WI38 (cell line): ENCODE measurements around the gene MYBBP1A.

ENCODE experiments used
- H3K4me3 ChIP-seq: 2 replicates; pipeline ENCODE4 v1.5.1; 2011; ENCODE audit warnings: low read depth, mild to moderate bottlenecking, control low read depth, low read length
- CTCF ChIP-seq: IDR thresholded peaks from 2 replicates; pipeline ENCODE4 v1.5.1; 2012; ENCODE audit warnings: low read depth, mild to moderate bottlenecking, control low read depth, low read length

The MYBBP1A gene

GRCh38 chr17:4542003-4542725, 13.0 kb downstream of the MYBBP1A start:
- TF ChIP-seq CTCF: no peak
- no peak overlapping the region for H3K4me3 ChIP-seq

DNA sequence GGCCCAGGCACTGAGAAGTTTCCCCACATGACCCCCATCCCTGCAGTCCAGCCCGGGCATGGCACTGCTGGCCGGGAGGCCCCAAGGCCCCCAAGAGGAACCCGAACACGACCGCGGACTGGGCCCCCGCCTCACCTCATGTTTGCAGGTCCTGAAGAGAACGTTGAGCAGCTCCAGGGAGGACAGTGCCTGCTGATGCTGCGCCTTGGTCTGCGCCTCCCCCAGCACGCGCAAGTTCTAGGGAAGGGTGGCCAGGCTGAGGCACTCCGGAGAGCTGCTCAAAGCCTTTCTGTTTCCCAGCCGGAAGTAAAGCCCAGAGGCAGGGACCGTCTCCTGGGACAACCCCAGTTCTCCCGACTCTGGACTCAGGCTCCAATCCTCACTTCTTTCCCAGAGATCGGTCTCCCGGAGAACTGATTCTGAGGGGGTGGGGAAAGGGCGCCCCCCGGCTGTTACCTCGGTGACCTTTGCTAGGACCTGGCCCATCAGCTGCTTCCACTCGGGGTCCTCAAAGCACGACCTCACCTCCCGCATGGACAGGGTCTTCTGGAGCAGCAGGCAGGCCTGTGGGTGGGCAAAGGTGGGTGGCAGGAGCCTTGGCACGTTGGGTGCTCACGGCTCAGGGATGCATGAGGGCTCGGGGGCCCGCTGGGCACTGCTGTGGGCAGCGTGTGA, 13.7 kb downstream of the MYBBP1A start:
- TF ChIP-seq CTCF: no peak
- no peak overlapping the region for H3K4me3 ChIP-seq

GRCh38 chr17:4540687-4541327, 14.4 kb downstream of the MYBBP1A start:
- no peak for TF ChIP-seq CTCF
- no peak overlapping the region for H3K4me3 ChIP-seq

DNA sequence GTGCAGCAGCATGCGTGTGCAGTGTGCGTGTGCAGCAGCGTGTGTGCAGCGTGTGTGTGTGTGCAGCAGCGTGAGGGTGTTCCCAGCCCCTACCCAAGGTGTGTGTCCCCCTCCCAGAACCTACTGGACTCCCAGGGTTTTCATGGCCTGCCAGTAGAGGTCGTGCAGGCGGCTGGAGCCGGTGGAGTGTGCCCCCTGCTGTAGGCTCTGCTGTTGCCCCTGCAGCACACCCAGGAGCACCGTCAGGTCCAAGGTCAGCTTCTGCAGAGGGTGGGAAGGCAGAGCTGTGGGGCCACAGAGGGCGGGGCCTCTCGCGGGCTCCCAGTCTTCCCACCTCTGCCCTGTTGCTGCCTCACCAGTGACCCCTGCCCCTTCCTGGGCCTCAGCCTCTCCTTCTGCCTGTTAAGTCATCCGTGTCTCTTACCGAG, 14.9 kb downstream of the MYBBP1A start:
- no peak for TF ChIP-seq CTCF
- no peak overlapping the region for H3K4me3 ChIP-seq

DNA sequence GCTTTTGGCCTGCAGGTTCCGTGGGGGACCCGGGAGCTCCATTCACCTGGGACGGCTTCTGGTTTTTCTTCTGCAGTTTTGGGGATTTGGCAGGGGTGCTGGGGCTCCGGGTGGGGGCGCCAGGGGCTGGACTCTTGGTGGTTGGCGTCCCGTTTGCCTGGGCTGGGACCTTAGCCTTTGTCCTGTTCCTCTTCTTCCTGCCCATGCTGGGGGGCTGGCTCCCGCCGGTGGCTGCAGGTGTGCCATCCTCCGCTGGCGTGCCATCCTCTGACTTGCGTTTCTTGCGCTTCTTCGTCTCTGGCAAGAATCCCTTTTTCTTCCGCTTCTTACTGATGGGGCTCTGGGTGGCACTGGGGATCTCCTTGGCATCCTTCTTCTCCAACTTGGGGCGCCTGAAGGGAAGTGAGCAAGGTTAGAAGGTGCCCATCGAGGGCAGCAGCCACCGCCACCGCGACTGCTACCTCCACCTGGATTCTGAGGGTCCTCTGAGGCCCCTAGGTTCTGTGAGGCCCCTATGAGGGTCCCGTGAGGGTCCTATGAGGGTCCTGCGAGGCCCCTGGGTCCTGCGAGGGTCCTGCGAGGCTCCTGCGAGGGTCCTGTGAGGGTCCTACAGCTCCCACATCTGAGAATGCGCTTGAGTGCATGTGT, 15.5 kb downstream of the MYBBP1A start:
- no peak for TF ChIP-seq CTCF
- no peak overlapping the region for H3K4me3 ChIP-seq

GRCh38 chr17:4539025-4539424, 16.2 kb downstream of the MYBBP1A start:
- H3K4me3 ChIP-seq: no peak overlapping the region
- TF ChIP-seq CTCF: no peak
